Fibroblast of mammary gland (primary cell): ENCODE data around the gene EPN3.

ENCODE experiments used
- DNase-seq: peaks from one replicate; pipeline ENCODE4 v3.0.0-alpha.2; 2010; ENCODE audit warnings: low read depth
- H3K4me3 ChIP-seq: 2 replicates; pipeline ENCODE4 v1.5.1; 2011; ENCODE audit warnings: low read depth, mild to moderate bottlenecking, low read length, moderate library complexity; ENCODE audit not compliant: control insufficient read depth
- TF ChIP-seq, protein P1 (sequence below): conservative IDR thresholded peaks from 2 replicates; pipeline ENCODE4 v1.5.1; 2011; ENCODE audit warnings: low read depth, low read length, inconsistent platforms; ENCODE audit not compliant: control insufficient read depth, insufficient read depth

The EPN3 gene

DNA sequence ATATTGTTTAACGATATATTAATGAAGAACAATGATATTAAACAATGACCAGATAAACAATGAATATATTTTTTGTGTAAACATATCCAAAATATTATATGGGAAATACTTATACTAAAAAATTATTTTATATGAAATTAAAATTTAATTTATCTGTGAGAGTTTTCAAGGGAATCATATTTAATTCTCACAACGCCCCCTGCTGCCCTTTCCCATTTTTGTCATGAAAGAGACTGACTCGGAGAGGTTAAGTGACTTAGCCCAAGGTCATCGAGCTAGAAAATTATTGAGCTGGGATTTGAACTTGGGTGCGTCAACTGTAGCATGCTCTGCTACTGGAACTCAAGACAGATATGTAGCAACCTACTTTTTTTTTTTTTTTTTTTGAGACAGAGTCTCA, 31.5 kb upstream of the EPN3 start:
- no peak overlapping the region for H3K4me3 ChIP-seq
- peak; percentile 58 for DNase-seq
- TF ChIP-seq, protein P1, sequence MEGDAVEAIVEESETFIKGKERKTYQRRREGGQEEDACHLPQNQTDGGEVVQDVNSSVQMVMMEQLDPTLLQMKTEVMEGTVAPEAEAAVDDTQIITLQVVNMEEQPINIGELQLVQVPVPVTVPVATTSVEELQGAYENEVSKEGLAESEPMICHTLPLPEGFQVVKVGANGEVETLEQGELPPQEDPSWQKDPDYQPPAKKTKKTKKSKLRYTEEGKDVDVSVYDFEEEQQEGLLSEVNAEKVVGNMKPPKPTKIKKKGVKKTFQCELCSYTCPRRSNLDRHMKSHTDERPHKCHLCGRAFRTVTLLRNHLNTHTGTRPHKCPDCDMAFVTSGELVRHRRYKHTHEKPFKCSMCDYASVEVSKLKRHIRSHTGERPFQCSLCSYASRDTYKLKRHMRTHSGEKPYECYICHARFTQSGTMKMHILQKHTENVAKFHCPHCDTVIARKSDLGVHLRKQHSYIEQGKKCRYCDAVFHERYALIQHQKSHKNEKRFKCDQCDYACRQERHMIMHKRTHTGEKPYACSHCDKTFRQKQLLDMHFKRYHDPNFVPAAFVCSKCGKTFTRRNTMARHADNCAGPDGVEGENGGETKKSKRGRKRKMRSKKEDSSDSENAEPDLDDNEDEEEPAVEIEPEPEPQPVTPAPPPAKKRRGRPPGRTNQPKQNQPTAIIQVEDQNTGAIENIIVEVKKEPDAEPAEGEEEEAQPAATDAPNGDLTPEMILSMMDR, result peak; percentile 50

DNA sequence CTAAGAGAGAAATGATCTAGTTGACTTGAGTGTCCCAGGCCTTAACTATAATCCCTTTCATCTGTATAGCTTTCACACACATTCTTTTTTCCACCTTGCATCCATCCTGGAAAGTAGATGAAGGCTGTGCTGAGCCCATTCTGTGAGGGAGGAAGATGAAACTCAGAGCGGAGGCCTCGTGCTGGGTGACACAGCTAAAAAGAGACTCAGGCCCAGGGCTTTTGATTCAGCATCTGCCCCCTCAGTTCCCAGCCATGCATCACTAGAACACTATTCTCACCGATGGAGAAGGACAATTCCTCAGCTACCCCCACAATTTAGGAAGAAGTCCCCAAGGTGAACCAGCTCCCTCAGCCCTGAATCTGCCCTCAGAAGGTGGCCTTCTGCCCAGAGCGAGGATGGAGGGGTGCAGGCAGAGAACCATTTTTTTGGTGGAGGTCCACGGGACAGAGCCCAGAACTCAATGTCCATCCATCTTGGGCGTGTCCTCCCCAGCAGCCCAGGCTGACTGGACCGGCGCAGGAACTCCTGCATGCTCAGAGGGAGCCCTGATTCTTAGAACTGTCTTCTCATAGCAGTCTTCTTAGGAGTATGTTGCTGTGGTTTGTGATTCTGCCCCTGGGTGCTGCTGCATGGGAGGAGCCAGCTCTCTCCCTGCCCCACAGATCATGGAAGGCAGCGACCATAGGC, 30.1 kb upstream of the EPN3 start:
- TF ChIP-seq, protein P1, result no peak
- H3K4me3 ChIP-seq, result no peak overlapping the region

DNA sequence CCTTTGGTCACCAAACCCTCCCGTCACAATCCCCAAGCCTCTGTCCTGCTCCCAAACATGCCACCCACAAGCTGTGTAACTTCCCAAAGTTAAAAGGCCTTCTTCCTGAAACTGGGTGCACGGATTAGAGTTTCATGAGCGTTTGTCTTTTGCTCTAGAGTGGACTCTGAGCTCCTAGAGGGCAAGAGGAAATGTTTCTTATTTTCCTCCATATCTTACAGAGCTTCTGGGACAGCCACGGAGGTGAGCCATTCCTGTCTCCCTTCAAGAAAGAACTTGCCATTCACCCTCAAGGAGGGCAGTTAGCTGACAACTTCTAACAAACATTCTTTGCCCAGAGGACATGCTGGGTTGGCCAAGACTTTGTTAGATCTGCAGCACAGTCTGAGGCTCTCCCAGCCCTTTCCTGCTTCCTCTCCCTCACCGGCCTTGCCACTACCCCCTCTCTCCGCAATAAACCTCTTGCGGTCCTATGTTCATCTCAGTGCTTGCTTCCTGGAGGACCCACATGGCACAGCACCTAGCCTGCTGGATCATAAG, 26.9 kb upstream of the EPN3 start:
- DNase-seq, result no peak
- H3K4me3 ChIP-seq, result no peak overlapping the region
- TF ChIP-seq, protein P1, result no peak

More for the DNA sequence above, 30.1 kb upstream of the EPN3 start:
- DNase-seq, result no peak

DNA sequence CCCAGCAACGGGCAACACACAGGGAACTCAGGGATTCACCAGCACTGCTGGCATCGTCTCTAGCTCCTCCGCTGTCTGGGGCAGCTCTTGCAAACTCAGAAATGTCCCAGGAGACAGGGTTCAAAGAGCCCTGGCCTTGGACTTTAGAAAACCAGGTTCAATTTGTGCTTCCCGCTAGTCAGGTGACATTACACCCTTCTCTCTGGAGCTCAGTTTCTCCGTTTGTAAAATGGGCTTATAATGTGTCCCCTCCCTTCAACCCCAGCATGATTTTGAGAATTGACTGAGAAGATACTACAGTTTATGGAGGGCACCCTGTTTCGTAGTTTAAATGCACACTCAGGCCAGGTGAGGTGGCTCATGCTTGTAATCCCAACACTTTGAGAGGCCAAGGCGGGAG, 26.2 kb upstream of the EPN3 start:
- no peak overlapping the region for H3K4me3 ChIP-seq
- DNase-seq, result no peak
- TF ChIP-seq, protein P1, result no peak

DNA sequence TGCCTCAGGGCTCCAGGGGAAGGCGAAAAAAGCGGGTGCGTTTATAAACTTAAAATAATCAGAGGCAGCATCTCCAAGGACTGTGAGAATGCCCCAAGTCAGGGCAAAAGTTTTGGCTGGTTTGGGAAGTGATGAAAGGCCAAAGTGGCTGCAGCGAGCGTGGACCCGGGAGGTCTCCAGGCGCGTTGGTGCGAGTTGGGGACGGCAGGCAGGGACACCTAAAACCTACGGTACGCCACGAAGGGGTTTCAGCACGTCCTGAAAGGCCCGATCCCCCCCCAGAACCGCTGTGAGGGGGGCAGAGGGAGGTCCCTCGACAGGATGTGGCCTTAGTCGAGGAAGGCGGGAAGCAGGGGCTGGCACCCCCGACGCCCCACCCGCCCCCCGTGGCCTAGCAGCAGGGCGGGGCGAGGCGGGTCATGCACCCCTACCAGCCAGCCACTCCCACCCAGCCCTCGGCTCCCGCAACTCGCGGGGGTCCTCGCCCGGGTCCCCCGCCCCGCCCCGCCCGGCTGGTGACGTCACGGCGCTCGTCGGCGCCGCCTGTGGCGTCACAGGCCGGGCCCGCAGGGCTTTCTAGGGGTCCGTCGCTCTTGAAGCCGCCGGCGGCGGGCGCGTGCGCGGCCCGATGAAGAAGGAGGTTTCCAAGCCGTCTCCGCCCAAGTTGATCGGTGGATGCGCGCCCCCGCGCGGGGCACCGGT, 24.5 kb upstream of the EPN3 start, which contains the start of gene MYCBPAP:
TSS of gene MYCBPAP (plus strand) at position 569 of the 702 bp plus-strand sequence. CDS start 236 bp downstream, outside the sequence.
- H3K4me3 ChIP-seq, result peak within 1 kb of the TSS; percentile 42
- TF ChIP-seq, protein P1, result no peak
- peak; percentile 68 for DNase-seq

DNA sequence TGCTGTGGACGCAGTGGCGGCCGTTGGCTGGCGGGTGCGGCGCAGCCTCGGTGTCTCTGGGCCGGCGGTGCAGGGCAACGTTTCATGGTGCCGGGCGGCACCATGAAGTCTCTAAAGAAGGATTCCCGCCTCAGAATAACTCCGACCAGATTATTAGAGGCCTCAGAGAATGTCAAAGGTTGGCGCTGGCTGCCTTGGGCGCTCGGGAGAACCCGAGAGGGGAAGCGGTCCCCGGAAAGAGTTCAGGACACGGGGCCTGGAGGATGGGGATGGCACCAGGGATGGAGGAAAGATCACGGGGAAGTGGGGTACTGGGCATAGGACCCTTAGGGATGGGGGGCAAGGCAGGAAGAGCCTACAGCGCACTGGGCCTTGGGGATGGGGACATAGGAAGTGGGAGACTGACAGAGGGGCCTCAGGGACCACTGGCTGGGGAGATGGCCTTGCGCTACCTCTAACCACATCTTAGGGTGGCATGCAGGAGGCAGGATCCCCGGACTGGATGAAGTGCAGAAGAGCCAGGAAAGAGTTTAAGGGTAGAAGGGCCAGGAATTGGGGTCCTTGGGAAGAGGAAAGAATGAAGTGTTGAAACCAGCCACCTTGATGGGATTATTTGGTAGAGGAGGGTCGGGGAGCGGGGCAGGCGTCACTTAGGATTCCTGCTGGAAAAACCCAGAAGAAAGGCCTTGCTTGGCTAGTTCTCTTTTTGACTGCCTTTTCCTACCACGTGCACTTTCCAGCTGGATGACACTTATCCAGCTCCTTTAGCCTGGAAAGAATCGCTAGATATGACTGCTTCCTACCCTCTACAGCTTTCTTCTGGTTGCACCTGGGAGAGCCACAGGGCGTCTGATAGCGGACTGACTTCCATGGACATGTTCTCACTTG, 23.7 kb upstream of the EPN3 start:
- peak overlapping the region; percentile 42 for H3K4me3 ChIP-seq
- TF ChIP-seq, protein P1, result no peak
- no peak for DNase-seq
